Endothelial cell of umbilical vein (primary cell): ENCODE measurements around the gene MAST4. TPM values are rescaled to one million over a fixed set of nuclear protein-coding genes. Genes with fewer than 3 reads are reported as not detected.
A peak's percentile ranks its signal among the peaks of the same experiment; 100 is the strongest.

Experiments used
- BruUV-seq: library from RNA; stranded (reverse); fragments of 400-500 nt; replicated peaks from 2 replicates; lab custom pipeline; 2021; lab: Mats Ljungman, UMichigan
- CTCF ChIA-PET: fragments of 300-600, 350-600 bp; sonication (Branson Sonifier 250); formaldehyde crosslinking; loops from one replicate; lab custom pipeline; 2021; ENCODE audit warnings: antibody characterized with exemption, inconsistent platforms; lab: Charles Lee
- POLR2A ChIA-PET: fragments of 300-600, 350-600 bp; sonication (Branson Sonifier 250); formaldehyde crosslinking; loops from one replicate; lab custom pipeline; 2021; ENCODE audit warnings: antibody characterized with exemption, inconsistent platforms; lab: Charles Lee
- DNase-seq: peaks from one replicate; pipeline ENCODE4 v3.0.0-alpha.2; 2011; ENCODE audit warnings: low read depth, low spot score
- FAIRE-seq: peaks from 2 replicates; lab custom pipeline; 2011; peaks lifted over from hg19 to GRCh38; lab: Jason Lieb, UNC
- H2AFZ ChIP-seq: 2 replicates; pipeline ENCODE4 v1.6.0; 2012; ENCODE audit warnings: low read depth, low read length, control low read depth, inconsistent platforms
- H3K27ac ChIP-seq: 2 replicates; pipeline ENCODE4 v1.5.1; 2011; ENCODE audit warnings: low read depth, mild to moderate bottlenecking, control low read depth, low read length, moderate library complexity; ENCODE audit not compliant: insufficient read depth
- H3K27me3 ChIP-seq, 2 experiments: 2 replicates each; pipeline versions ENCODE4 v1.6.0 to v1.6.1; 2011; ENCODE audit warnings: low read length in 2 of 2, mixed read lengths in 1 of 2; ENCODE audit not compliant: control insufficient read depth in 2 of 2, insufficient read depth in 2 of 2
- H3K36me3 ChIP-seq, 2 experiments: 2 replicates in 1 of 2; 3 replicates in 1 of 2; pipeline ENCODE4 v1.5.1; 2011; ENCODE audit warnings: low read length in 2 of 2, mild to moderate bottlenecking in 1 of 2, moderate library complexity in 1 of 2; ENCODE audit not compliant: control insufficient read depth in 2 of 2, insufficient read depth in 2 of 2; ENCODE audit errors: extremely low read depth in 1 of 2
- H3K4me1 ChIP-seq: 3 replicates; pipeline ENCODE4 v1.5.1; 2011; ENCODE audit warnings: mild to moderate bottlenecking, low read length; ENCODE audit not compliant: control insufficient read depth, insufficient read depth; ENCODE audit errors: extremely low read depth
- H3K4me2 ChIP-seq: 2 replicates; pipeline ENCODE4 v1.6.1; 2011; ENCODE audit warnings: low read length, control low read depth, mixed read lengths; ENCODE audit not compliant: insufficient read depth
- H3K4me3 ChIP-seq, 3 experiments: fragments of 200-600 bp in 1 of 3; sonication (generic), shearing (Covaris generic) in 1 of 3; replicated peaks in 1 of 3; 2 replicates each; pipeline ENCODE4 v1.5.1; 2011 to 2016; ENCODE audit warnings: control low read depth in 3 of 3, low read length in 3 of 3, mild to moderate bottlenecking in 2 of 3, inconsistent platforms in 1 of 3, low read depth in 1 of 3, moderate library complexity in 1 of 3; ENCODE audit not compliant: insufficient read depth in 1 of 3
- H3K79me2 ChIP-seq: 2 replicates; pipeline ENCODE4 v1.6.0; 2012; ENCODE audit warnings: low read length, inconsistent platforms; ENCODE audit not compliant: control insufficient read depth, insufficient read depth
- H3K9ac ChIP-seq: replicated peaks from 2 replicates; pipeline ENCODE3; 2011; ENCODE audit warnings: low read length, control low read depth; ENCODE audit not compliant: insufficient read depth; ENCODE audit errors: extremely low read depth
- H3K9me1 ChIP-seq: replicated peaks from 3 replicates; pipeline ENCODE4 v1.6.0; 2011; ENCODE audit warnings: mild to moderate bottlenecking, low read length; ENCODE audit not compliant: control insufficient read depth, insufficient read depth; ENCODE audit errors: extremely low read depth
- H3K9me3 ChIP-seq: replicated peaks from 2 replicates; pipeline ENCODE4 v1.5.1; 2012; ENCODE audit warnings: low read length, inconsistent platforms; ENCODE audit not compliant: control insufficient read depth, insufficient read depth
- H4K20me1 ChIP-seq: replicated peaks from 2 replicates; pipeline ENCODE3; 2011; ENCODE audit warnings: mild to moderate bottlenecking, low read length; ENCODE audit not compliant: control insufficient read depth, insufficient read depth; ENCODE audit errors: extremely low read depth
- CTCF ChIP-seq, 2 donors: IDR thresholded peaks; 1 replicate in 1 of 2; 2 replicates in 1 of 2; pipeline ENCODE4 v1.5.1; 2011; ENCODE audit warnings: low read length in 2 of 2, mild to moderate bottlenecking in 2 of 2, moderate library complexity in 2 of 2, control low read depth in 1 of 2, inconsistent platforms in 1 of 2, low read depth in 1 of 2; ENCODE audit not compliant: insufficient read depth in 1 of 2; ENCODE audit errors: extremely low read depth in 1 of 2
- EZH2 ChIP-seq: IDR thresholded peaks from 2 replicates; pipeline ENCODE4 v1.6.1; 2012; ENCODE audit warnings: borderline replicate concordance, low read depth, mild to moderate bottlenecking, moderate library complexity, low read length, inconsistent platforms; ENCODE audit not compliant: severe bottlenecking
- FOS ChIP-seq: IDR thresholded peaks from 2 replicates; pipeline ENCODE4 v1.6.1; 2011; ENCODE audit warnings: mild to moderate bottlenecking, low read length, moderate library complexity, borderline replicate concordance; ENCODE audit not compliant: insufficient read depth
- JUN ChIP-seq: IDR thresholded peaks from 2 replicates; pipeline ENCODE4 v1.6.1; 2011; ENCODE audit warnings: borderline replicate concordance, low read depth; ENCODE audit not compliant: insufficient read length, insufficient read depth
- MAX ChIP-seq: IDR thresholded peaks from 2 replicates; pipeline ENCODE4 v1.6.1; 2011; ENCODE audit not compliant: insufficient read depth, insufficient read length
- MYC ChIP-seq: IDR thresholded peaks from one replicate; pipeline ENCODE4 v1.6.1; 2011; ENCODE audit warnings: mild to moderate bottlenecking, low read depth, low read length
- POLR2A ChIP-seq: IDR thresholded peaks from 2 replicates; pipeline ENCODE4 v1.6.1; 2012; ENCODE audit warnings: low read depth, mild to moderate bottlenecking, control low read depth, low read length
- dilution Hi-C: fragments of 300-500 bp; cut with MboI; formaldehyde crosslinking; loops from one replicate; pipeline ENCODE4 v1.15.0; 2019; ENCODE audit warnings: low sequenced_read_pairs; ENCODE audit not compliant: extremely low pct_ligation_motif_present
- intact Hi-C: fragments of 100-400 bp; cut with micrococcal nuclease; formaldehyde crosslinking; loops from one replicate; pipeline ENCODE4 v1.10.0; 2022
- polyA plus RNA-seq, 4 experiments: library from polyadenylated mRNA; depleted of rRNA in 3 of 4; stranded (reverse) in 3 of 4; unstranded in 1 of 4; fragments of >200 nt; gene quantifications; 2 replicates each; pipeline versions ENCODE4 v1.2.1 to v1.2.3, GENCODE V29; 2011 to 2012; ENCODE audit warnings: missing spikeins in 1 of 4
- total RNA-seq: library from RNA; stranded (reverse); gene quantifications from 2 replicates; pipeline ENCODE4 v1.2.3, GENCODE V29; 2021

MAST4 gene
- total and polyA plus RNA-seq, 2 donors (not counting 3 experiments of a cell fraction or from before 2014, with no cell fraction given): 40.2 to 116 TPM

- POLR2A ChIA-PET: no interaction called here
- DNase-seq: peak; percentile 65
- no TSS peak for BruUV-seq
Measured at GRCh38 chr5:66945389-66946349, 349.5 kb downstream of the MAST4 start.

More at GRCh38 chr5:66945389-66946349, 349.5 kb downstream of the MAST4 start:
- Histone ChIP-seq H3K9ac (peak overlapping the region; percentile 19), H3K4me2 (peak overlapping the region; percentile 80), H2AFZ (no peak overlapping the region), H3K27ac (peak overlapping the region; percentile 52), H3K9me1 (no peaks in the 10 kb centered on the region), H3K4me1 (peaks cover 19% of the 10 kb centered on the region), H4K20me1 (no peaks in the 10 kb centered on the region), H3K79me2 (no peaks in the 10 kb centered on the region), H3K9me3 (no peaks in the 10 kb centered on the region), H3K27me3 (no peaks in the 10 kb centered on the region), H3K36me3 (no peaks in the 10 kb centered on the region), H3K4me3 (no peak overlapping the region)
- intact Hi-C loops (no loop called here), dilution Hi-C loops (no loop called here)
- CTCF ChIA-PET: interaction anchor here (0.7 to 2.6 kb wide), 7 partner anchors 12 to 204 kb away, joined by 3 to 19 read pairs (median 5); no protein-coding TSS in a partner anchor
- no peak for FAIRE-seq
- TF ChIP-seq EZH2 (no peak), MYC (no peak), POLR2A (no peak), MAX (no peak), CTCF (IDR thresholded peaks at IDR 0.05; ENCODE audit: extremely low read depth in 1 of 2, insufficient read depth in 1 of 2, low read depth in 1 of 2, low read length in 2 of 2) (no peak), FOS (peak; percentile 43), JUN (peak; percentile 25)
